Liver (tissue), 9 donors: ENCODE data around the gene SRGN. TPM values are rescaled to one million over a fixed set of nuclear protein-coding genes. Genes with fewer than 3 reads are reported as not detected.

ENCODE experiments used
- DNase-seq: peaks from one replicate; pipeline ENCODE4 v3.0.0-alpha.2; 2017; ENCODE audit warnings: low spot score
- H3K27ac ChIP-seq, 2 donors: one replicate each; pipeline ENCODE4 v1.7.0; 2013; ENCODE audit warnings: inconsistent platforms in 2 of 2, low read length in 2 of 2, control low read depth in 1 of 2, low read depth in 1 of 2, mild to moderate bottlenecking in 1 of 2
- H3K27me3 ChIP-seq, 4 donors: one replicate each; pipeline versions ENCODE4 v1.6.1 to v1.7.0; 2013; ENCODE audit warnings: low read length in 3 of 4, inconsistent platforms in 1 of 4, mild to moderate bottlenecking in 1 of 4, moderate library complexity in 1 of 4; ENCODE audit not compliant: control insufficient read depth in 4 of 4, insufficient read depth in 4 of 4
- H3K36me3 ChIP-seq, 4 donors: one replicate each; pipeline versions ENCODE4 v1.6.1 to v1.7.0; 2013; ENCODE audit warnings: low read length in 3 of 4, mild to moderate bottlenecking in 3 of 4, low read depth in 1 of 4, moderate library complexity in 1 of 4; ENCODE audit not compliant: control insufficient read depth in 4 of 4, insufficient read depth in 3 of 4
- H3K4me1 ChIP-seq, 4 donors: one replicate each; pipeline versions ENCODE4 v1.6.1 to v1.7.0; 2013; ENCODE audit warnings: low read length in 3 of 4, mild to moderate bottlenecking in 3 of 4, moderate library complexity in 1 of 4; ENCODE audit not compliant: control insufficient read depth in 4 of 4, insufficient read depth in 4 of 4
- H3K4me3 ChIP-seq, 3 donors: one replicate each; pipeline versions ENCODE4 v1.6.1 to v1.7.0; 2013; ENCODE audit warnings: low read length in 3 of 3, control low read depth in 1 of 3, low read depth in 1 of 3, mild to moderate bottlenecking in 1 of 3
- H3K9ac ChIP-seq, 2 donors: one replicate each; pipeline ENCODE4 v1.7.0; 2013; ENCODE audit warnings: low read length in 2 of 2, mild to moderate bottlenecking in 2 of 2, moderate library complexity in 2 of 2, control low read depth in 1 of 2, low read depth in 1 of 2
- H3K9me3 ChIP-seq, 4 donors: one replicate each; pipeline versions ENCODE4 v1.6.1 to v1.7.0; 2013; ENCODE audit warnings: low read length in 3 of 4; ENCODE audit not compliant: control insufficient read depth in 4 of 4
- ATF3 ChIP-seq: IDR thresholded peaks from 2 replicates; pipeline ENCODE4 v1.6.1; 2016; ENCODE audit warnings: antibody characterized with exemption
- CTCF ChIP-seq: fragments of 150-350 bp; IDR thresholded peaks from 2 replicates; pipeline ENCODE4 v1.5.1; 2017; ENCODE audit warnings: improper control_type of control experiment, low read depth, low read length; ENCODE audit not compliant: missing input control
- EGR1 ChIP-seq, 2 donors: IDR thresholded peaks; 2 replicates each; pipeline ENCODE4 v1.6.1; 2016 to 2018; ENCODE audit warnings: antibody characterized with exemption in 2 of 2, low read depth in 2 of 2
- FOXA2 ChIP-seq: IDR thresholded peaks from 2 replicates; pipeline ENCODE4 v1.6.1; 2016; ENCODE audit warnings: antibody characterized with exemption
- GABPA ChIP-seq, 2 donors: IDR thresholded peaks in 1 of 2; conservative IDR thresholded peaks in 1 of 2; 2 replicates each; pipeline ENCODE4 v1.6.1; 2016; ENCODE audit warnings: antibody characterized with exemption in 2 of 2, mild to moderate bottlenecking in 1 of 2, moderate library complexity in 1 of 2
- HNF4A ChIP-seq, 2 donors: conservative IDR thresholded peaks; 2 replicates each; pipeline ENCODE4 v1.6.1; 2016; ENCODE audit warnings: antibody characterized with exemption in 2 of 2, mild to moderate bottlenecking in 2 of 2
- HNF4G ChIP-seq: IDR thresholded peaks from 2 replicates; pipeline ENCODE4 v1.6.1; 2016; ENCODE audit warnings: antibody characterized with exemption
- JUND ChIP-seq, 2 donors: IDR thresholded peaks; 2 replicates each; pipeline ENCODE4 v1.6.1; 2016; ENCODE audit warnings: antibody characterized with exemption in 2 of 2
- MAX ChIP-seq: IDR thresholded peaks from 2 replicates; pipeline ENCODE4 v1.6.1; 2016; ENCODE audit warnings: antibody characterized with exemption
- NR2F2 ChIP-seq: IDR thresholded peaks from 2 replicates; pipeline ENCODE4 v1.6.1; 2016; ENCODE audit warnings: antibody characterized with exemption
- RAD21 ChIP-seq, 2 donors: IDR thresholded peaks; 2 replicates each; pipeline ENCODE4 v1.6.1; 2016; ENCODE audit warnings: antibody characterized with exemption in 2 of 2, mild to moderate bottlenecking in 2 of 2
- REST ChIP-seq: IDR thresholded peaks from 2 replicates; pipeline ENCODE4 v1.6.1; 2016; ENCODE audit warnings: antibody characterized with exemption, mild to moderate bottlenecking
- RXRA ChIP-seq, 2 donors: IDR thresholded peaks; 2 replicates each; pipeline ENCODE4 v1.6.1; 2017 to 2018; ENCODE audit warnings: antibody characterized with exemption in 2 of 2, mild to moderate bottlenecking in 1 of 2
- SP1 ChIP-seq: IDR thresholded peaks from 2 replicates; pipeline ENCODE4 v1.6.1; 2018; ENCODE audit warnings: antibody characterized with exemption, mild to moderate bottlenecking
- YY1 ChIP-seq: IDR thresholded peaks from 2 replicates; pipeline ENCODE4 v1.6.1; 2016; ENCODE audit warnings: antibody characterized with exemption, mild to moderate bottlenecking
- ZBTB33 ChIP-seq: IDR thresholded peaks from 2 replicates; pipeline ENCODE4 v1.6.1; 2016; ENCODE audit warnings: antibody characterized with exemption
- WGBS: extraction: QIAGEN DNeasy Blood & Tissue Kit; methylation state at CpG from one replicate; pipeline ENCODE4 v1.1.7; 2013; 5-methylcytosine and 5-hydroxymethylcytosine counted together
- polyA plus RNA-seq, 2 donors: library from polyadenylated mRNA; stranded (reverse) in 1 of 2; unstranded in 1 of 2; fragments of 200-250 nt in 1 of 2; fragments of >200 nt in 1 of 2; fragmentation: Nextera tagmentation in 1 of 2; extraction: Ambion mirVana in 1 of 2; gene quantifications; one replicate each; pipeline versions ENCODE4 v1.2.1 to v1.2.3, GENCODE V29; 2013 to 2015
- total RNA-seq, 2 donors: library from RNA; depleted of rRNA; stranded (reverse); fragments of >200 nt; gene quantifications; one replicate each; pipeline ENCODE4 v1.2.3, GENCODE V29; 2014
- donor health status: healthy.
- donor health status: healthy.
- donor health status: healthy.
- donor health status: healthy.
- donor health status: healthy.

The SRGN gene
- total and polyA plus RNA-seq, 4 donors = 19.5 to 305 (median 41.3) TPM

- WGBS = 95% methylated on average over 8 of the region's 8 CpGs
- Histone ChIP-seq H3K4me3 (no peak overlapping the region), H3K9me3 (no peaks in the 10 kb centered on the region), H3K27ac (no peak overlapping the region), H3K36me3 (no peaks in the 10 kb centered on the region), H3K27me3 (no peaks in the 10 kb centered on the region), H3K9ac (no peak overlapping the region), H3K4me1 (peaks cover 0 to 8% (median 0%) of the 10 kb centered on the region in 4 donors)
- TF ChIP-seq HNF4G = no peak
- TF ChIP-seq RXRA (IDR thresholded peaks at IDR 0.05) = no peak
- no peak for TF ChIP-seq ZBTB33
- TF ChIP-seq NR2F2 = no peak
- DNase-seq = no peak
Observed at GRCh38 chr10:69060127-69060798, 27.6 kb upstream of the SRGN start.

GRCh38 chr10:69061305-69062161, 26.4 kb upstream of the SRGN start:
- H3K36me3 ChIP-seq = no peaks in the 10 kb centered on the region
- peak overlapping the region; percentile 74 to 96 for H3K27ac ChIP-seq
- TF ChIP-seq SP1 (peak; percentile 90), HNF4A (conservative IDR thresholded peaks at IDR 0.05) (peak in 1 of 2 donors; percentile 18), MAX (peak; percentile 41), GABPA (IDR thresholded peaks at IDR 0.05 in 1 of 2, conservative IDR thresholded peaks at IDR 0.05 in 1 of 2) (no peak), HNF4G (no peak), ATF3 (no peak), YY1 (peak; percentile 22), NR2F2 (peak; percentile 98), RAD21 (IDR thresholded peaks at IDR 0.05) (peak; percentile 47 to 50), REST (peak; percentile 27), FOXA2 (no peak), EGR1 (IDR thresholded peaks at IDR 0.05; ENCODE audit: low read depth in 2 of 2) (no peak), JUND (IDR thresholded peaks at IDR 0.05) (peak in 1 of 2 donors; percentile 38), CTCF (no peak), RXRA (IDR thresholded peaks at IDR 0.05) (peak; percentile 61 to 62)
- no peak for DNase-seq
- peak overlapping the region in 2 of 3 donors; percentile 12 to 46 for H3K4me3 ChIP-seq
- 26% methylated on average over 20 of the region's 20 CpGs for WGBS
- H3K9ac ChIP-seq = peak overlapping the region in 1 of 2 donors; percentile 76
- no peaks in the 10 kb centered on the region for H3K9me3 ChIP-seq
- H3K4me1 ChIP-seq = peaks cover 0 to 8% (median 0%) of the 10 kb centered on the region in 4 donors
- no peaks in the 10 kb centered on the region for H3K27me3 ChIP-seq
